PC-3 (cell line): ENCODE data around the gene UGT1A5. TPM values are rescaled to one million over a fixed set of nuclear protein-coding genes. Genes with fewer than 3 reads are reported as not detected.

Experiments
- ATAC-seq: fragments of 200-7000 bp; cut with Tn5 transposase; 2 replicates; pipeline ENCODE4 v1.9.1; 2020; ENCODE audit warnings: mild to moderate bottlenecking, moderate library complexity
- BruUV-seq: library from RNA; stranded (reverse); fragments of 400-500 nt; replicated peaks from 2 replicates; lab custom pipeline; 2021; lab: Mats Ljungman, UMichigan
- CTCF ChIA-PET: fragments of 300-600 bp; sonication (Branson Sonifier 250); formaldehyde crosslinking; loops from one replicate; lab custom pipeline; 2022; ENCODE audit warnings: antibody characterized with exemption; lab: Charles Lee
- POLR2A ChIA-PET: fragments of 300-600 bp; sonication (Branson Sonifier 250); formaldehyde crosslinking; loops from one replicate; lab custom pipeline; 2022; ENCODE audit warnings: antibody characterized with exemption; ENCODE audit not compliant: unreplicated experiment; lab: Charles Lee
- DNase-seq: peaks from one replicate; pipeline ENCODE4 v3.0.0-alpha.2; 2015
- H2AFZ ChIP-seq: fragments of 300-600 bp; sonication (generic); 2 replicates; pipeline ENCODE4 v1.6.0; 2016; ENCODE audit warnings: antibody characterized with exemption, low read length
- H3F3A ChIP-seq: fragments of 300-600 bp; sonication (generic); one replicate; pipeline ENCODE4 v1.6.0; 2017; ENCODE audit warnings: antibody characterized with exemption, low read length, control low read depth, mild to moderate bottlenecking; ENCODE audit not compliant: unreplicated experiment
- H3K27ac ChIP-seq: fragments of 300-600 bp; sonication (generic); 2 replicates; pipeline ENCODE4 v1.5.1; 2016; ENCODE audit warnings: mild to moderate bottlenecking, low read length
- H3K27me3 ChIP-seq: fragments of 300-600 bp; sonication (generic); 2 replicates; pipeline ENCODE4 v1.6.1; 2016; ENCODE audit warnings: low read length, mixed read lengths
- H3K36me3 ChIP-seq: fragments of 300-600 bp; sonication (generic); 2 replicates; pipeline ENCODE4 v1.6.1; 2016; ENCODE audit warnings: low read depth, mixed run types, low read length, mixed read lengths
- H3K4me1 ChIP-seq: fragments of 300-600 bp; sonication (generic); 2 replicates; pipeline ENCODE4 v1.5.1; 2016; ENCODE audit warnings: low read length; ENCODE audit not compliant: insufficient read depth
- H3K4me2 ChIP-seq: fragments of 300-600 bp; sonication (generic); 2 replicates; pipeline ENCODE4 v1.6.0; 2016; ENCODE audit warnings: low read length
- H3K4me3 ChIP-seq: fragments of 300-600 bp; sonication (generic); 2 replicates; pipeline ENCODE4 v1.5.1; 2016; ENCODE audit warnings: mild to moderate bottlenecking, low read length, mixed read lengths
- H3K79me2 ChIP-seq: fragments of 300-600 bp; sonication (generic); 2 replicates; pipeline ENCODE4 v1.6.1; 2017; ENCODE audit warnings: low read length, mixed read lengths
- H3K9ac ChIP-seq: fragments of 300-600 bp; sonication (generic); 2 replicates; pipeline ENCODE4 v1.6.0; 2016; ENCODE audit warnings: mild to moderate bottlenecking, low read length
- H3K9me2 ChIP-seq: fragments of 300-600 bp; sonication (generic); replicated peaks from 2 replicates; pipeline ENCODE4 v1.6.1; 2016; ENCODE audit warnings: mixed run types, low read length, mixed read lengths
- H3K9me3 ChIP-seq: fragments of 300-600 bp; sonication (generic); 2 replicates; pipeline ENCODE4 v1.6.1; 2016; ENCODE audit warnings: low read length, mixed read lengths
- H4K20me1 ChIP-seq: fragments of 300-600 bp; sonication (generic); 2 replicates; pipeline ENCODE4 v1.6.1; 2016; ENCODE audit warnings: low read length, mixed read lengths
- EZH2 ChIP-seq: fragments of 300-600 bp; sonication (generic); IDR thresholded peaks from one replicate; pipeline ENCODE4 v1.6.1; 2017; ENCODE audit warnings: antibody characterized with exemption, mild to moderate bottlenecking, low read length; ENCODE audit not compliant: unreplicated experiment
- EZH2phosphoT487 ChIP-seq: fragments of 300-600 bp; sonication (generic); IDR thresholded peaks from 2 replicates; pipeline ENCODE4 v1.6.1; 2018; ENCODE audit warnings: mild to moderate bottlenecking, antibody characterized with exemption, low read length, borderline replicate concordance
- intact Hi-C: fragments of 100-400 bp; cut with micrococcal nuclease; formaldehyde crosslinking; loops from 2 replicates; pipeline ENCODE4 v1.9.0; 2023
- total RNA-seq: library from RNA; depleted of rRNA; stranded (reverse); fragments of >200 nt; gene quantifications from 2 replicates; pipeline ENCODE4 v1.2.3, GENCODE V29; 2014
- TF ChIP-seq, protein P1 (sequence below): fragments of 300-600 bp; sonication (generic); conservative IDR thresholded peaks from 2 replicates; pipeline ENCODE4 v1.5.1; 2017; ENCODE audit warnings: antibody characterized with exemption, low read depth, mild to moderate bottlenecking, low read length

The UGT1A5 gene
- total RNA-seq, 1 experiment from 2014 or later, result not detected

GRCh38 chr2:233754872-233755611, 42.3 kb downstream of the UGT1A5 start:
- Histone ChIP-seq H3K9me3 (no peaks in the 10 kb centered on the region), H3K79me2 (no peaks in the 10 kb centered on the region), H3K9ac (no peak overlapping the region), H3K4me3 (no peak overlapping the region), H3K4me1 (no peaks in the 10 kb centered on the region), H3F3A (no peaks in the 10 kb centered on the region), H2AFZ (no peak overlapping the region), H3K4me2 (no peak overlapping the region), H3K9me2 (no peaks in the 10 kb centered on the region), H3K27ac (no peak overlapping the region), H4K20me1 (no peaks in the 10 kb centered on the region), H3K27me3 (no peaks in the 10 kb centered on the region), H3K36me3 (no peaks in the 10 kb centered on the region)
- CTCF ChIA-PET, result no interaction called here
- intact Hi-C loops, result no loop called here
- BruUV-seq, result no TSS peak
- ATAC-seq (no peak), DNase-seq (no peak)
- POLR2A ChIA-PET, result no interaction called here
- TF ChIP-seq EZH2phosphoT487 (no peak), EZH2 (no peak)
- TF ChIP-seq, protein P1, sequence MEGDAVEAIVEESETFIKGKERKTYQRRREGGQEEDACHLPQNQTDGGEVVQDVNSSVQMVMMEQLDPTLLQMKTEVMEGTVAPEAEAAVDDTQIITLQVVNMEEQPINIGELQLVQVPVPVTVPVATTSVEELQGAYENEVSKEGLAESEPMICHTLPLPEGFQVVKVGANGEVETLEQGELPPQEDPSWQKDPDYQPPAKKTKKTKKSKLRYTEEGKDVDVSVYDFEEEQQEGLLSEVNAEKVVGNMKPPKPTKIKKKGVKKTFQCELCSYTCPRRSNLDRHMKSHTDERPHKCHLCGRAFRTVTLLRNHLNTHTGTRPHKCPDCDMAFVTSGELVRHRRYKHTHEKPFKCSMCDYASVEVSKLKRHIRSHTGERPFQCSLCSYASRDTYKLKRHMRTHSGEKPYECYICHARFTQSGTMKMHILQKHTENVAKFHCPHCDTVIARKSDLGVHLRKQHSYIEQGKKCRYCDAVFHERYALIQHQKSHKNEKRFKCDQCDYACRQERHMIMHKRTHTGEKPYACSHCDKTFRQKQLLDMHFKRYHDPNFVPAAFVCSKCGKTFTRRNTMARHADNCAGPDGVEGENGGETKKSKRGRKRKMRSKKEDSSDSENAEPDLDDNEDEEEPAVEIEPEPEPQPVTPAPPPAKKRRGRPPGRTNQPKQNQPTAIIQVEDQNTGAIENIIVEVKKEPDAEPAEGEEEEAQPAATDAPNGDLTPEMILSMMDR, result no peak

DNA sequence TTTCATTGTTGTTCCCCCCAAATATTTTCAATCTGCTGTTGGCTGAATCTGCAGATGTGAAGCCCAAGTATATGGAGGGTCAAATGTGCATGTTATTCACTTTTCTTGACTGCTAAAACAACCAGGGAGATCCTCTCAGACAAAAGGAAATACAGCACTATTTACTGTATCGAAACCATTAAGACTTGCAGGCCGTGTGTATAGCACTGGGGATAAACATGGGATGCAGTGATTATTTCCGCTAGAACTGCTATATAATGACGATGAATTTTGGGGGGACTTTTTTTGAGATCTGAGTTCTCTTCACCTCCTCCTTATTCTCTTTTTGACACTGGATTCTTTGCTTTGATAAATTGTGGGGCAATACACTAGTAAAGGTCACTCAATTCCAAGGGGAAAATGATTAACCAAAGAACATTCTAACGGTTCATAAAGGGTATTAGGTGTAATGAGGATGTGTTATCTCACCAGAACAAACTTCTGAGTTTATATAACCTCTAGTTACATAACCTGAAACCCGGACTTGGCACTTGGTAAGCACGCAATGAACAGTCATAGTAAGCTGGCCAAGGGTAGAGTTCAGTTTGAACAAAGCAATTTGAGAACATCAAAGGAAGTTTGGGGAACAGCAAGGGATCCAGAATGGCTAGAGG, 43.8 kb downstream of the UGT1A5 start:
- Histone ChIP-seq H3K4me2 (no peak overlapping the region), H3K9ac (no peak overlapping the region), H3K9me3 (no peaks in the 10 kb centered on the region), H4K20me1 (no peaks in the 10 kb centered on the region), H3K79me2 (no peaks in the 10 kb centered on the region), H3K36me3 (no peaks in the 10 kb centered on the region), H3K4me3 (no peak overlapping the region), H3K4me1 (no peaks in the 10 kb centered on the region), H3F3A (no peaks in the 10 kb centered on the region), H3K27ac (no peak overlapping the region), H2AFZ (no peak overlapping the region), H3K9me2 (no peaks in the 10 kb centered on the region), H3K27me3 (no peaks in the 10 kb centered on the region)
- ATAC-seq, result peak; percentile 33
- DNase-seq, result no peak
- ChIA-PET POLR2A (no interaction called here), CTCF (no interaction called here)
- TF ChIP-seq, protein P1, result no peak
- TF ChIP-seq EZH2phosphoT487, result no peak
- TF ChIP-seq EZH2, result no peak
- no TSS peak for BruUV-seq
- intact Hi-C loops, result no loop called here

- intact Hi-C loops, result loop anchor here (2.0 kb wide), 1 partner anchor 57 kb away; no protein-coding TSS in a partner anchor
- no peak overlapping the region for H2AFZ ChIP-seq
- ChIA-PET CTCF (no interaction called here), POLR2A (no interaction called here)
- H3K79me2 ChIP-seq, result no peaks in the 10 kb centered on the region
- H3K9me2 ChIP-seq, result no peaks in the 10 kb centered on the region
- no TSS peak for BruUV-seq
- ATAC-seq, result no peak
- H3K4me1 ChIP-seq, result peaks cover under 1% of the 10 kb centered on the region; the same call in 1 of the 2 replicates
- no peaks in the 10 kb centered on the region for H3K9me3 ChIP-seq
- no peak overlapping the region for H3K27ac ChIP-seq
- DNase-seq, result no peak
- no peaks in the 10 kb centered on the region for H3K27me3 ChIP-seq
- H3K4me3 ChIP-seq, result no peak overlapping the region
- no peak overlapping the region for H3K4me2 ChIP-seq
- no peak for TF ChIP-seq EZH2phosphoT487
- no peak for TF ChIP-seq EZH2
- TF ChIP-seq, protein P1, result no peak
- H3K36me3 ChIP-seq, result no peaks in the 10 kb centered on the region
- no peak overlapping the region for H3K9ac ChIP-seq
- no peaks in the 10 kb centered on the region for H3F3A ChIP-seq
- no peaks in the 10 kb centered on the region for H4K20me1 ChIP-seq
Observed at GRCh38 chr2:233758141-233758540, 45.4 kb downstream of the UGT1A5 start.
